Bone marrow (tissue), 2 donors: ENCODE results near the gene FAM174C.
A peak's percentile ranks its signal among the peaks of the same experiment; 100 is the strongest.
"Not testable (repeated sequence)": the region's sequence is repeated elsewhere in the genome, so short reads cannot be mapped to it uniquely, and the experiment has no call there.

Source experiments
- DNase-seq, 2 donors: peaks; one replicate each; lab custom pipeline; 2025; lab: John Stamatoyannopoulos, UW

Gene FAM174C

GRCh38 chr19:1237027-1237659 is 38.2 kb upstream of the FAM174C start:
- no peak for DNase-seq

GRCh38 chr19:1237754-1238368 is 37.5 kb upstream of the FAM174C start, which contains the start of gene CBARP:
TSS of gene CBARP (minus strand) at chr19:1238005. CDS start at chr19:1236100, 1,905 bp downstream.
- DNase-seq: no peak

- DNase-seq: no peak
Measured at GRCh38 chr19:1238369-1239303, 36.7 kb upstream of the FAM174C start.

GRCh38 chr19:1239420-1239795 is 35.9 kb upstream of the FAM174C start:
- no peak for DNase-seq

- peak; percentile 65 to 69 for DNase-seq
Measured at GRCh38 chr19:1239796-1240737, 35.3 kb upstream of the FAM174C start.

GRCh38 chr19:1240925-1241324 is 34.4 kb upstream of the FAM174C start:
- no peak for DNase-seq

GRCh38 chr19:1241417-1242095 is 33.8 kb upstream of the FAM174C start, which contains the start of gene ATP5F1D:
TSS of gene ATP5F1D (plus strand) at chr19:1241751. CDS start at chr19:1241851, 100 bp downstream.
- DNase-seq: peak; percentile 59 to 79

- DNase-seq: peak; percentile 65 to 69
Measured at GRCh38 chr19:1243768-1244692, 31.3 kb upstream of the FAM174C start.

- DNase-seq: no peak
Measured at GRCh38 chr19:1244693-1245451, 30.5 kb upstream of the FAM174C start.

- DNase-seq: no peak
Measured at GRCh38 chr19:1245494-1246264, 29.7 kb upstream of the FAM174C start.

GRCh38 chr19:1246265-1247087 is 28.9 kb upstream of the FAM174C start:
- not testable (repeated sequence) for DNase-seq

- no peak for DNase-seq
Measured at GRCh38 chr19:1247748-1248138, 27.6 kb upstream of the FAM174C start.

GRCh38 chr19:1248139-1248785 is 27.1 kb upstream of the FAM174C start, which contains the start of gene MIDN:
TSS of gene MIDN (plus strand) at chr19:1248583. CDS start at chr19:1250297, 1,714 bp downstream.
- peak; percentile 83 to 95 for DNase-seq

- peak in 1 of 2 donors; percentile 45 for DNase-seq
Measured at GRCh38 chr19:1248786-1249297, 26.5 kb upstream of the FAM174C start.

GRCh38 chr19:1249298-1249989 is 25.9 kb upstream of the FAM174C start:
- DNase-seq: peak; percentile 83 to 94

GRCh38 chr19:1249990-1250436 is 25.3 kb upstream of the FAM174C start:
- no peak for DNase-seq
